ENCODE results near the gene ATXN3L. TPM values are rescaled to one million over a fixed set of nuclear protein-coding genes. Genes with fewer than 3 reads are reported as not detected.

Gene ATXN3L
- total and polyA plus RNA-seq, 9 donors: 0.09 TPM; not detected in 8

DNA sequence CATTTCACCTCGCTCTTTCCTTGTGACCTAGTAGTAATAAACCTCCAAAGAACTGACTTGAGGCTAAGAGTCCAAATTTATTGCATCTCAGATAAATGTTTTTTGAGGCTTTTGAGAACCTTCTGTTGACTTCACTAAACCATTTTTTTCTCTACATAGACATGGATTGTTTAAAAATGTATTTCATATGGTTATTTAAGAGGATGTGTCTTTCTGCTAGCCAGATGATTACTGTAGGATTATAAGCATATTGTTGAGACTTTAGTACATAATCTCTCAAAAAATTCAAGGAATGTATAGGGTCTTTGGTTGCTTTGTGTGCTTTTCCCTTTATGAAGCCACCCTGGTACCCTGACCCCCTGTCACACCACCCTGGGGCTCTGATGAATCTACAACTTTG is 44.8 kb downstream of the ATXN3L start:
- no CpG with 5 or more reads among the region's 1 CpG for WGBS (ENCODE audit: insufficient coverage)

DNA sequence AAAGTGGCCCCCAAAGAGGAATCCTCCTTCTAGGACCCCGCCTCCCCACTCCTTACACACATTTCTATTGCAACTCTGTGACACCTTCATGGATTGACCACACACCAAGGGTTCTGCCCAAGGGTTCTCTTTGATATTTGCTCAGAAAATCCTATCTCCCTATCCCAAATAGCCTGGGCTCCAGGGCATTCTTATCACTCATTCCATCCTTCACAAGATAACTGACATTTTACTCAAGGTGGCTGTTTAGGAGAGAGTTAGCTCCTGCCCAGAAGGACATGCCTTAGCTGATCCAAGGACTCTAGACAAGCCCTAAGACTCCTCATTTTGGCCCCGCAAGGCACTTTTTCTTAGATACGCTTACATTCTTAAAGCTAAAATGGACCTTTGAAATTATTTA is 47.4 kb downstream of the ATXN3L start:
- DNase-seq: no peak
- Histone ChIP-seq H3K4me1 (ENCODE audit: control insufficient read depth, insufficient read depth, low read length) (no peaks in the 10 kb centered on the region), H3K9me3 (replicated peaks; ENCODE audit: control insufficient read depth, low read depth, low read length) (no peaks in the 10 kb centered on the region), H3K4me3 (ENCODE audit: low read length) (no peak overlapping the region), H3K27ac (ENCODE audit: low read length) (no peak overlapping the region), H3K27me3 (ENCODE audit: control insufficient read depth, insufficient read depth, low read length) (peaks cover 16% of the 10 kb centered on the region), H3K36me3 (ENCODE audit: control insufficient read depth, insufficient read depth, low read length) (no peaks in the 10 kb centered on the region)
- WGBS (ENCODE audit: insufficient coverage): 60% methylated on average over 1 of the region's 3 CpGs

More for the DNA sequence above, 44.8 kb downstream of the ATXN3L start:
- no peaks in the 10 kb centered on the region for H3K9me3 ChIP-seq (replicated peaks; ENCODE audit: control insufficient read depth, low read depth, low read length)
- H3K4me1 ChIP-seq (ENCODE audit: control insufficient read depth, insufficient read depth, low read length): no peaks in the 10 kb centered on the region
- H3K4me3 ChIP-seq (ENCODE audit: low read length): no peak overlapping the region
- no peak overlapping the region for H3K27ac ChIP-seq (ENCODE audit: low read length)
- no peaks in the 10 kb centered on the region for H3K36me3 ChIP-seq (ENCODE audit: control insufficient read depth, insufficient read depth, low read length)
- no peak for DNase-seq
- H3K27me3 ChIP-seq (ENCODE audit: control insufficient read depth, insufficient read depth, low read length): peaks cover 16% of the 10 kb centered on the region

DNA sequence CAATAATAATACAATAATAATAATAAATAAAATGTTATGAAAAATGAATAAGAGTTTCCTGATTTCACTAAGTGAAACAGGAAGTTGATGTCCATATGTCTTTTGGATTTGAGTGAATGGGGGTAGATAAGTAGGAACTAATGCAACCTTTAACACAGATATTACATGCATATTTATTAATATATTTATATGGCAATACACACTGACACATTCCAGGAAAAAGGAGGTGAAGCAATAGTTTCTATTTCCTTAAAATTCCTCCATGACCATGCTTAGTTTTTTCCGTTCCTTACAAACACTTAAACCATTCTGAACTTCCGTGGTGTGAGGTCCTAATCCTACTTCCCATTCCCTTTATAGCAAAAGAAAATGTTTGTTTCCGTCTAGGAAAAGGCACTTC is 48.3 kb downstream of the ATXN3L start:
- 83% methylated on average over 1 of the region's 3 CpGs for WGBS (ENCODE audit: insufficient coverage)
- Histone ChIP-seq H3K4me3 (ENCODE audit: low read length) (no peak overlapping the region), H3K36me3 (ENCODE audit: control insufficient read depth, insufficient read depth, low read length) (no peaks in the 10 kb centered on the region), H3K4me1 (ENCODE audit: control insufficient read depth, insufficient read depth, low read length) (no peaks in the 10 kb centered on the region), H3K27ac (ENCODE audit: low read length) (no peak overlapping the region), H3K27me3 (ENCODE audit: control insufficient read depth, insufficient read depth, low read length) (peaks cover 20% of the 10 kb centered on the region), H3K9me3 (replicated peaks; ENCODE audit: control insufficient read depth, low read depth, low read length) (no peaks in the 10 kb centered on the region)
- peak; percentile 42 for DNase-seq

DNA sequence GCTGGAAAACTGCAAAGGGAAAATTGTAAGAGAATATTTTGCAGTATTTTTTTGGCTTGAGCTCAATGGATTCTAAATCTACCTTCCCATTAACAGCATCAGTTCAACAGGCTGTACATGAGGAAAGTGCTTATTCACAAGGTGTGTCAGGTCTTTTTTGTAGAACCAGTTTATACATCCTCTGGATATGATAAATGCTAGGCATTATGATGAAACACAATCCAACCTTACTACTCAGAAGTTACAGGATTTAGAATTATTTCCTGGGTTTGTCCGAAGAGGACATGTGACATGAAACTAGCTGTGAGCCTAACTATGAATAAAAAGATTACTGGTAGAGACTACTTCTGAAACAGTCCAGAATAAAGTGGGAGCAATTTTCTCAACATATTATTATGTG is 49.5 kb downstream of the ATXN3L start:
- H3K9me3 ChIP-seq (replicated peaks; ENCODE audit: control insufficient read depth, low read depth, low read length): no peaks in the 10 kb centered on the region
- peaks cover 21% of the 10 kb centered on the region for H3K27me3 ChIP-seq (ENCODE audit: control insufficient read depth, insufficient read depth, low read length)
- no peak overlapping the region for H3K4me3 ChIP-seq (ENCODE audit: low read length)
- no peaks in the 10 kb centered on the region for H3K4me1 ChIP-seq (ENCODE audit: control insufficient read depth, insufficient read depth, low read length)
- DNase-seq: no peak
- no peaks in the 10 kb centered on the region for H3K36me3 ChIP-seq (ENCODE audit: control insufficient read depth, insufficient read depth, low read length)
- WGBS (ENCODE audit: insufficient coverage): no CpG with 5 or more reads among the region's 1 CpG
- H3K27ac ChIP-seq (ENCODE audit: low read length): no peak overlapping the region

DNA sequence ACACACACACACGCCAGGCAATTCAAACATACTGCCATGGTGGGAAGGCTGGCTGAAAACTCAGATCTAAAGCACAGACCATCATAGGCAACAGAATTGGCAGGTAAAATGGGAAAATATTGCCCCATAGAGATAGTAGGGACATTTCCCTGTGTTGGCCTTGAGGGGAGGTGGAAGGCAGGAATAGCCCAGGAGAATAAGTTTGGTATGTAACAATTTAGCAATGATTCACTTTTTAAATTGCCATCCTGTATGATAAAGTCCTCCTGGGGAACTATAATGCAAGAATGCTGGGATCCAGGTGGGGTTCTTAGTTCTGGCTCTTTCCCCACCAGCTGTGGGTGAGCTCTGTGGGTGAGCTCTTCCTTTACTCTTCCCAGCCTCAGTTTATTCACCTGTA is 51.0 kb downstream of the ATXN3L start:
- peaks cover 23% of the 10 kb centered on the region for H3K27me3 ChIP-seq (ENCODE audit: control insufficient read depth, insufficient read depth, low read length)
- WGBS (ENCODE audit: insufficient coverage): no CpG with 5 or more reads among the region's 1 CpG
- no peaks in the 10 kb centered on the region for H3K9me3 ChIP-seq (replicated peaks; ENCODE audit: control insufficient read depth, low read depth, low read length)
- H3K27ac ChIP-seq (ENCODE audit: low read length): no peak overlapping the region
- H3K4me3 ChIP-seq (ENCODE audit: low read length): no peak overlapping the region
- H3K4me1 ChIP-seq (ENCODE audit: control insufficient read depth, insufficient read depth, low read length): no peaks in the 10 kb centered on the region
- DNase-seq: no peak
- no peaks in the 10 kb centered on the region for H3K36me3 ChIP-seq (ENCODE audit: control insufficient read depth, insufficient read depth, low read length)

Other genes with a start within 250 kb of the ATXN3L start
- 86.4 TPM for gene EGFL6, start 249.5 kb upstream of the ATXN3L start, total RNA-seq
- 100 to 1,000 TPM in 4 of 8 donors, 10 to 100 TPM in 4; 74.1 to 172 (median 101) TPM for gene EGFL6, start 249.5 kb upstream of the ATXN3L start, polyA plus RNA-seq (ENCODE audit: insufficient read depth in 1 of 8, insufficient read length in 8 of 8, low replicate concordance in 1 of 8)